ENCODE results near the gene TUBA4B.

The TUBA4B gene

GRCh38 chr2:219210196-219210885 is 42.7 kb upstream of the TUBA4B start:
- TF ChIP-seq LEF1 (IDR thresholded peaks at IDR 0.05; ENCODE audit: borderline replicate concordance), result no peak
- no peak for TF ChIP-seq SUZ12 (IDR thresholded peaks at IDR 0.05)
- no peak for TF ChIP-seq FOXK2 (IDR thresholded peaks at IDR 0.05)
- no peak for TF ChIP-seq ZNF384 (IDR thresholded peaks at IDR 0.05)
- no peak for TF ChIP-seq BHLHE40 (IDR thresholded peaks at IDR 0.05; ENCODE audit: borderline replicate concordance)
- TF ChIP-seq NFRKB (IDR thresholded peaks at IDR 0.05), result no peak
- TF ChIP-seq ELF4 (IDR thresholded peaks at IDR 0.05), result no peak
- no peak for TF ChIP-seq CTBP1 (IDR thresholded peaks at IDR 0.05; ENCODE audit: borderline replicate concordance)
- no peak for TF ChIP-seq HDGF (IDR thresholded peaks at IDR 0.05; ENCODE audit: borderline replicate concordance)
- no peak for TF ChIP-seq L3MBTL2 (conservative IDR thresholded peaks at IDR 0.05)
- TF ChIP-seq ARNT (IDR thresholded peaks at IDR 0.05), result no peak
- TF ChIP-seq FOXM1 (IDR thresholded peaks at IDR 0.05; ENCODE audit: borderline replicate concordance), result no peak
- no peak for TF ChIP-seq TARDBP (IDR thresholded peaks at IDR 0.05)
- no peak for TF ChIP-seq FOXA1 (IDR thresholded peaks at IDR 0.05)
- no peak for TF ChIP-seq SP1 (IDR thresholded peaks at IDR 0.05)
- TF ChIP-seq PKNOX1 (IDR thresholded peaks at IDR 0.05), result no peak
- ChIA-PET POLR2A (interaction anchor here (1.2 kb wide), 1 partner anchor 34 kb away, joined by 4 read pairs; the partner anchor contains the start of gene CNPPD1), CTCF (no interaction called here)
- no peak for DNase-seq (ENCODE audit: extremely low spot score)

GRCh38 chr2:219210886-219211362 is 42.1 kb upstream of the TUBA4B start:
- no peak for DNase-seq (ENCODE audit: extremely low spot score)
- TF ChIP-seq HDGF (IDR thresholded peaks at IDR 0.05; ENCODE audit: borderline replicate concordance) (no peak), CTBP1 (IDR thresholded peaks at IDR 0.05; ENCODE audit: borderline replicate concordance) (no peak), L3MBTL2 (conservative IDR thresholded peaks at IDR 0.05) (no peak), SP1 (IDR thresholded peaks at IDR 0.05) (no peak), FOXM1 (IDR thresholded peaks at IDR 0.05; ENCODE audit: borderline replicate concordance) (no peak), LEF1 (IDR thresholded peaks at IDR 0.05; ENCODE audit: borderline replicate concordance) (no peak), ZNF384 (IDR thresholded peaks at IDR 0.05) (no peak), SUZ12 (IDR thresholded peaks at IDR 0.05) (no peak), PKNOX1 (IDR thresholded peaks at IDR 0.05) (no peak), ELF4 (IDR thresholded peaks at IDR 0.05) (no peak), BHLHE40 (IDR thresholded peaks at IDR 0.05; ENCODE audit: borderline replicate concordance) (no peak), TARDBP (IDR thresholded peaks at IDR 0.05) (no peak), FOXA1 (IDR thresholded peaks at IDR 0.05) (no peak), NFRKB (IDR thresholded peaks at IDR 0.05) (no peak), ARNT (IDR thresholded peaks at IDR 0.05) (no peak), FOXK2 (IDR thresholded peaks at IDR 0.05) (no peak)
- POLR2A ChIA-PET, result interaction anchor here (1.2 kb wide), 1 partner anchor 34 kb away, joined by 4 read pairs; the partner anchor contains the start of gene CNPPD1
- CTCF ChIA-PET, result interaction anchor here (0.5 to 1.1 kb wide), 2 partner anchors 40 to 51 kb away, joined by 3 to 5 read pairs; no protein-coding TSS in a partner anchor

- ChIA-PET CTCF (no interaction called here), POLR2A (no interaction called here)
- TF ChIP-seq TARDBP (IDR thresholded peaks at IDR 0.05), result no peak
- no peak for TF ChIP-seq L3MBTL2 (conservative IDR thresholded peaks at IDR 0.05)
- no peak for TF ChIP-seq HDGF (IDR thresholded peaks at IDR 0.05; ENCODE audit: borderline replicate concordance)
- no peak for TF ChIP-seq PKNOX1 (IDR thresholded peaks at IDR 0.05)
- TF ChIP-seq NFRKB (IDR thresholded peaks at IDR 0.05), result no peak
- TF ChIP-seq ZNF384 (IDR thresholded peaks at IDR 0.05), result no peak
- TF ChIP-seq ELF4 (IDR thresholded peaks at IDR 0.05), result no peak
- TF ChIP-seq CTBP1 (IDR thresholded peaks at IDR 0.05; ENCODE audit: borderline replicate concordance), result no peak
- no peak for TF ChIP-seq FOXM1 (IDR thresholded peaks at IDR 0.05; ENCODE audit: borderline replicate concordance)
- no peak for TF ChIP-seq FOXA1 (IDR thresholded peaks at IDR 0.05)
- no peak for TF ChIP-seq FOXK2 (IDR thresholded peaks at IDR 0.05)
- DNase-seq (ENCODE audit: extremely low spot score), result no peak
Observed at GRCh38 chr2:219213026-219213415, 40.0 kb upstream of the TUBA4B start.

- ChIA-PET POLR2A (no interaction called here), CTCF (no interaction called here)
- DNase-seq (ENCODE audit: extremely low spot score), result no peak
- no peak for TF ChIP-seq ARNT (IDR thresholded peaks at IDR 0.05)
- no peak for TF ChIP-seq HDGF (IDR thresholded peaks at IDR 0.05; ENCODE audit: borderline replicate concordance)
- TF ChIP-seq PKNOX1 (IDR thresholded peaks at IDR 0.05), result no peak
- TF ChIP-seq BHLHE40 (IDR thresholded peaks at IDR 0.05; ENCODE audit: borderline replicate concordance), result no peak
- no peak for TF ChIP-seq TARDBP (IDR thresholded peaks at IDR 0.05)
- no peak for TF ChIP-seq L3MBTL2 (conservative IDR thresholded peaks at IDR 0.05)
- no peak for TF ChIP-seq FOXM1 (IDR thresholded peaks at IDR 0.05; ENCODE audit: borderline replicate concordance)
- TF ChIP-seq CTBP1 (IDR thresholded peaks at IDR 0.05; ENCODE audit: borderline replicate concordance), result no peak
- no peak for TF ChIP-seq NFRKB (IDR thresholded peaks at IDR 0.05)
- no peak for TF ChIP-seq FOXA1 (IDR thresholded peaks at IDR 0.05)
- no peak for TF ChIP-seq SUZ12 (IDR thresholded peaks at IDR 0.05)
- no peak for TF ChIP-seq ZNF384 (IDR thresholded peaks at IDR 0.05)
Observed at GRCh38 chr2:219213486-219214071, 39.5 kb upstream of the TUBA4B start.

- ChIA-PET POLR2A (interaction anchor here (0.7 to 0.9 kb wide), 2 partner anchors 16 to 153 kb away, joined by 3 read pairs; no protein-coding TSS in a partner anchor), CTCF (no interaction called here)
- TF ChIP-seq NFRKB (IDR thresholded peaks at IDR 0.05) (no peak), SUZ12 (IDR thresholded peaks at IDR 0.05) (no peak), PKNOX1 (IDR thresholded peaks at IDR 0.05) (no peak), TARDBP (IDR thresholded peaks at IDR 0.05) (no peak), BHLHE40 (IDR thresholded peaks at IDR 0.05; ENCODE audit: borderline replicate concordance) (no peak), ARNT (IDR thresholded peaks at IDR 0.05) (no peak), FOXK2 (IDR thresholded peaks at IDR 0.05) (no peak), HDGF (IDR thresholded peaks at IDR 0.05; ENCODE audit: borderline replicate concordance) (no peak), FOXM1 (IDR thresholded peaks at IDR 0.05; ENCODE audit: borderline replicate concordance) (no peak), ZNF384 (IDR thresholded peaks at IDR 0.05) (no peak), CTBP1 (IDR thresholded peaks at IDR 0.05; ENCODE audit: borderline replicate concordance) (no peak), L3MBTL2 (conservative IDR thresholded peaks at IDR 0.05) (no peak), FOXA1 (IDR thresholded peaks at IDR 0.05) (no peak), LEF1 (IDR thresholded peaks at IDR 0.05; ENCODE audit: borderline replicate concordance) (no peak), ELF4 (IDR thresholded peaks at IDR 0.05) (no peak), SP1 (IDR thresholded peaks at IDR 0.05) (no peak)
- DNase-seq (ENCODE audit: extremely low spot score), result no peak
Observed at GRCh38 chr2:219214141-219214540, 38.9 kb upstream of the TUBA4B start.
